ENCODE measurements around the gene PID1.

GRCh38 chr2:229173825-229174359 is 97.2 kb downstream of the PID1 start:
- TF ChIP-seq EZH2 (IDR thresholded peaks at IDR 0.05), result no peak
- TF ChIP-seq, protein P1, sequence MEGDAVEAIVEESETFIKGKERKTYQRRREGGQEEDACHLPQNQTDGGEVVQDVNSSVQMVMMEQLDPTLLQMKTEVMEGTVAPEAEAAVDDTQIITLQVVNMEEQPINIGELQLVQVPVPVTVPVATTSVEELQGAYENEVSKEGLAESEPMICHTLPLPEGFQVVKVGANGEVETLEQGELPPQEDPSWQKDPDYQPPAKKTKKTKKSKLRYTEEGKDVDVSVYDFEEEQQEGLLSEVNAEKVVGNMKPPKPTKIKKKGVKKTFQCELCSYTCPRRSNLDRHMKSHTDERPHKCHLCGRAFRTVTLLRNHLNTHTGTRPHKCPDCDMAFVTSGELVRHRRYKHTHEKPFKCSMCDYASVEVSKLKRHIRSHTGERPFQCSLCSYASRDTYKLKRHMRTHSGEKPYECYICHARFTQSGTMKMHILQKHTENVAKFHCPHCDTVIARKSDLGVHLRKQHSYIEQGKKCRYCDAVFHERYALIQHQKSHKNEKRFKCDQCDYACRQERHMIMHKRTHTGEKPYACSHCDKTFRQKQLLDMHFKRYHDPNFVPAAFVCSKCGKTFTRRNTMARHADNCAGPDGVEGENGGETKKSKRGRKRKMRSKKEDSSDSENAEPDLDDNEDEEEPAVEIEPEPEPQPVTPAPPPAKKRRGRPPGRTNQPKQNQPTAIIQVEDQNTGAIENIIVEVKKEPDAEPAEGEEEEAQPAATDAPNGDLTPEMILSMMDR (IDR thresholded peaks at IDR 0.05), result no peak

Data from neural progenitor cell (in vitro differentiated cells).